Measurements from ENCODE around the gene DDHD1.

DNA sequence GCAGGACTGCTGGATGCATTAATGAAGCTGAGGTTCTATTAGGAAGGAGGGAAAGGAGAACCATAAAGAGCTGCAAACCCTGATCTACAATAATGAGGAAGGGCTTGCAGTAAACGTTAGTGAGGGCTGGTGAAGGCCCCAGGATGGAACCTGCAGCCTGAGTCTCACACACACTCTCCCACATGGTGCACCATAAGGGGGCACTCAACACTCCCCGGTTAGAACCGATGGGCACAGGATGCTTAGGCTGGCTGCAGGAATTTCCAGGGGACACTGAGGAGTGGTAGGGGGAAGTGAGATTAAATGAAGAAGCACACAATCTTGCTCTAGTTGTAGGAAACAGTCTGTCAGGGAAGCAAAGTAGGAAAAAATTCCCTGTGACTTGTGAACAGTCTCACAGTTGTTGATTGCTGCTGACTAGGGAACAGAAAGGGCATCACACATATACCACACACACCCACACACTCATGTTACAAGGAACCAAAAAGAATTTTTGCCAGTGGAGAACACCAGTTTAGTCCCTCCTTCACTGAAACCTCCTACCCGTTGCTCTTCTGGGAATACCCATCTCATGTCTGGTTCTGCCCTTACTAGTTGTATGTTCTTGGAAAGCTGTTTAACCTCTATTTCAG is 146.1 kb downstream of the DDHD1 start:
- TF ChIP-seq EZH2phosphoT487 (IDR thresholded peaks at IDR 0.05; ENCODE audit: insufficient read depth, low read depth) (no peak), EZH2 (IDR thresholded peaks at IDR 0.05; ENCODE audit: insufficient read depth, poor library complexity, severe bottlenecking) (no peak)

Data from GM23248 (cell line).